ENCODE data around the gene SLC4A7. TPM values are rescaled to one million over a fixed set of nuclear protein-coding genes. Genes with fewer than 3 reads are reported as not detected.

Gene SLC4A7
- total and polyA plus RNA-seq, 10 of the 15 experiments (the other 5 are each of a cell fraction or from before 2014, with no cell fraction given) = 4.4 to 41.4 (median 18.3) TPM

DNA sequence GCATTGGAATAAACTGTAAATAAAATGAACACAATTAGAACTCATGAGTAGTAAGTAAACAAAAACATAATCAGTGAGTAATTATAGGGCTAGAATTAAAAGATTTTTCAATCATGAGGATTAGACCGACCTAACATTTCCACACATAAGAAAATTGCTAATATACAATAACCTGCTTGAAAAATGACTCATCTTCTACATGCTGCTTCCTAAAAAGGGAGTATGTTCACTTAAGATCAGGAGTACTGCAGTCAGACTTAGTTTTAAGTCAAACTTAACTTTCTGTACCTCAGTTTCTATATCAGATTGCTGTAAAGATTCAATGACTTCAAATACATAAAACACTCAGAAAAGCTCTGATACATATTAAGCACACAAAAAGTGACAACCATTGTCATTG, 92.4 kb downstream of the SLC4A7 start:
- Histone ChIP-seq H3K79me2 (ENCODE audit: control insufficient read depth, insufficient read depth, low read length) (no peaks in the 10 kb centered on the region), H3K4me3 (no peak overlapping the region), H3K4me1 (ENCODE audit: control insufficient read depth, insufficient read depth, low read length) (no peaks in the 10 kb centered on the region), H4K20me1 (ENCODE audit: control insufficient read depth, insufficient read depth) (no peaks in the 10 kb centered on the region), H3K36me3 (ENCODE audit: control insufficient read depth in 2 of 2, insufficient read depth in 2 of 2, low read length in 1 of 2) (peaks cover 0 to 6% of the 10 kb centered on the region in 2 experiments; a peak in 1 of 4 replicates), H3K4me2 (ENCODE audit: control insufficient read depth, insufficient read depth) (no peak overlapping the region), H3K9me3 (replicated peaks; ENCODE audit: control insufficient read depth, insufficient read depth, low read length) (no peaks in the 10 kb centered on the region), H3K27ac (ENCODE audit: control insufficient read depth, insufficient read depth) (no peak overlapping the region), H3K9ac (ENCODE audit: control insufficient read depth, insufficient read depth, low read length) (no peak overlapping the region), H2AFZ (ENCODE audit: control insufficient read depth, low read depth, low read length) (no peak overlapping the region), H3K27me3 (replicated peaks in 1 of 2; ENCODE audit: control insufficient read depth in 2 of 2, insufficient read depth in 2 of 2, low read length in 1 of 2) (no peaks in the 10 kb centered on the region)
- ATAC-seq (no peak; the same call in 2 of the 3 replicates), DNase-seq (ENCODE audit: low read depth, low spot score) (no peak), FAIRE-seq (no peak)
- intact Hi-C loops (cut with micrococcal nuclease; ENCODE audit: unreplicated experiment) (no loop called here), in situ Hi-C loops (cut with MboI) (no loop called here)
- WGBS (ENCODE audit: insufficient coverage, insufficient replicate concordance, low lambda C conversion rate, missing lambda C conversion rate) = 44% methylated on average over 1 of the region's 1 CpG
- BruUV-seq (replicated peaks) = no TSS peak
- SMC1A ChIA-PET (ENCODE audit: uncharacterized antibody, unreplicated experiment) = interaction anchor here (1.2 kb wide), 1 partner anchor 42 kb away, joined by 4 read pairs; no protein-coding TSS in a partner anchor
- CTCF ChIA-PET = interaction anchor here (1.2 kb wide), 1 partner anchor 34 kb away, joined by 3 read pairs; no protein-coding TSS in a partner anchor
- POLR2A ChIA-PET = no interaction called here
- TF ChIP-seq NFIC (IDR thresholded peaks at IDR 0.05; ENCODE audit: low read depth, low read length) = no peak
- TF ChIP-seq IRF4 (IDR thresholded peaks at IDR 0.05; ENCODE audit: low read depth, low read length) = no peak
- TF ChIP-seq SRF (IDR thresholded peaks at IDR 0.05; ENCODE audit: low read depth in 2 of 2, low read length in 2 of 2) = 0 out of 4 replicates have a peak, but pooled peaks of 1 of the 2 experiments have one; percentile 16
- no peak for TF ChIP-seq EP300 (IDR thresholded peaks at IDR 0.05; ENCODE audit: borderline replicate concordance in 1 of 2, control insufficient read depth in 1 of 2, low read depth in 2 of 2, low read length in 2 of 2)
- no peak for TF ChIP-seq TAF1 (IDR thresholded peaks at IDR 0.05; ENCODE audit: borderline replicate concordance, low read depth, low read length)
- TF ChIP-seq, protein P1, sequence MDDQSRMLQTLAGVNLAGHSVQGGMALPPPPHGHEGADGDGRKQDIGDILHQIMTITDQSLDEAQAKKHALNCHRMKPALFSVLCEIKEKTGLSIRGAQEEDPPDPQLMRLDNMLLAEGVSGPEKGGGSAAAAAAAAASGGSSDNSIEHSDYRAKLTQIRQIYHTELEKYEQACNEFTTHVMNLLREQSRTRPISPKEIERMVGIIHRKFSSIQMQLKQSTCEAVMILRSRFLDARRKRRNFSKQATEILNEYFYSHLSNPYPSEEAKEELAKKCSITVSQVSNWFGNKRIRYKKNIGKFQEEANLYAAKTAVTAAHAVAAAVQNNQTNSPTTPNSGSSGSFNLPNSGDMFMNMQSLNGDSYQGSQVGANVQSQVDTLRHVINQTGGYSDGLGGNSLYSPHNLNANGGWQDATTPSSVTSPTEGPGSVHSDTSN (IDR thresholded peaks at IDR 0.05; ENCODE audit: insufficient replicate concordance, low read depth, low read length) = no peak
- TF ChIP-seq TBL1XR1 (IDR thresholded peaks at IDR 0.05; ENCODE audit: low read depth, low read length) = no peak
- RAD21 ChIA-PET (ENCODE audit: unreplicated experiment) = interaction anchor here (1.4 kb wide), 1 partner anchor 34 kb away, joined by 12 read pairs; no protein-coding TSS in a partner anchor

Measured in GM12878 (cell line).